NT2/D1 (cell line): ENCODE results near the gene SUGP1.

Source experiments
- SUZ12 ChIP-seq: IDR thresholded peaks from 2 replicates; pipeline ENCODE4 v1.6.1; 2011; ENCODE audit not compliant: insufficient read length, insufficient read depth; ENCODE audit errors: extremely low read depth
- YY1 ChIP-seq: IDR thresholded peaks from 2 replicates; pipeline ENCODE4 v1.6.1; 2011; ENCODE audit not compliant: insufficient read length, insufficient read depth

- TF ChIP-seq SUZ12 (no peak), YY1 (no peak)
These were observed 16.3 kb upstream of the SUGP1 start for GRCh38 chr19:19336597-19336996.
